Ishikawa (cell line): Measurements from ENCODE around the gene ISLR.

ENCODE experiments used
- EP300 ChIP-seq: IDR thresholded peaks from 2 replicates; pipeline ENCODE4 v1.6.1; 2012; ENCODE audit warnings: borderline replicate concordance
- NFIC ChIP-seq: IDR thresholded peaks from 2 replicates; pipeline ENCODE4 v1.6.1; 2012
- YY1 ChIP-seq: IDR thresholded peaks from 2 replicates; pipeline ENCODE4 v1.6.1; 2012; ENCODE audit warnings: low read depth
- ZBTB7A ChIP-seq: IDR thresholded peaks from 2 replicates; pipeline ENCODE4 v1.6.1; 2012; ENCODE audit warnings: low read depth
- TF ChIP-seq, protein P1 (sequence below): IDR thresholded peaks from 2 replicates; pipeline ENCODE4 v1.6.1; 2012

DNA sequence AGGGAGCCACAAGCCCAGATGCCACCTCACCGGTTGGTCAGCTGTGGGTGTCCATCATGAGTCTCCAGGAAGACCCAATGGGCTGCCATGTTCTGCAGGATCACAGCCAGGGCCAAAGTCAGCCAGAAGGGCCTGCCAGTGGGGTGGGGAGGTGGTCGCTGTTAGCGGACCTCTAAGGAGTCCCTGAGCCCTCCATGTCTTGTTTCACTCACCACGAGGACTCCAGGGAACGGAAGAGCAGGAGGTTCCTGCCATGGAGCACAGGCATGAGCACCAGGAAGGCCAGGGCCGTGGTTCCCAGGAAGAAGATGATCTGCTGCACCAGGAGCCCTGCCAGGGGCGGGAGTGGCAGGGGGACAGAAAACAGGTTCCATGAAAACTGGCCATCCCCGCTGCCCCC lies 8.6 kb downstream of the ISLR start:
- no peak for TF ChIP-seq EP300
- TF ChIP-seq ZBTB7A: no peak
- TF ChIP-seq, protein P1, sequence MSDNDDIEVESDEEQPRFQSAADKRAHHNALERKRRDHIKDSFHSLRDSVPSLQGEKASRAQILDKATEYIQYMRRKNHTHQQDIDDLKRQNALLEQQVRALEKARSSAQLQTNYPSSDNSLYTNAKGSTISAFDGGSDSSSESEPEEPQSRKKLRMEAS: no peak
- no peak for TF ChIP-seq NFIC
- TF ChIP-seq YY1: no peak
